GM18517 (cell line): ENCODE data around the gene SLIRP.
"Not testable (repeated sequence)": the region's sequence is repeated elsewhere in the genome, so short reads cannot be mapped to it uniquely, and the experiment has no call there.

ENCODE experiments used
- ATAC-seq: cut with Tn5 transposase; IDR thresholded peaks from one replicate; pipeline ENCODE4 v1.9.1; 2021; ENCODE audit warnings: mild to moderate bottlenecking, moderate library complexity; ENCODE audit not compliant: unreplicated experiment

The SLIRP gene

DNA sequence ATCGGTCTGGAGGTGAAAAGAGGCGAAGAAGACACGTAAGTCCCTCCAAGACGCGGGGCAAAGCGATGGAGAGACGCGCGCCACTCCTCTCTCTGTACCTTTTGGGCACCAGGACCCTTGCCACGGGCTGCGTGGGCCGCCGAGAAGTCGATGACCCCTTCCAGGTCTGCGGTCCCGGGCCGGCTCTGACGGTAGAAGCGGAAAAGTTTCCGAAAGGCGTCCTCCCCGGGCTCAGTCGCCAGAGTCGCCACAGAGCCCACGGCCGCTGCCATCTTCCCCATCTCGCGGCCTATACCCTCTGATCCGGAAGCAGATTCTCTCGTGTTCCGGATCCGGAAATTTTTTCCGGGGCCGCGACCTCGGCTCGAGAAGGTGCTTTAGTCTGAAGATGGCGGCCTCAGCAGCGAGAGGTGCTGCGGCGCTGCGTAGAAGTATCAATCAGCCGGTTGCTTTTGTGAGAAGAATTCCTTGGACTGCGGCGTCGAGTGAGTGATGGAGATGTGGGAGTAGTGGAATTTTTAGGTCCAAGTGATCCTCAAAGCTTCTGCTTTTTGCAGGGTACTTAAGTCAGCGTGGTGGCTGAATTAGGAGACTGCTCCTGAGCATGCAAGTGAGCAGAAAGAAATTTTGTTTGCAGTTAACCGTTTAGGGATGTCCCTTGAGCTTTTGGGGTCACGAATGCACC lies at the start of gene SLIRP, which contains the start of gene ALKBH1:
Gene SLIRP, plus strand, starts transcription at position 380 of the 685 bp plus-strand sequence. Its CDS starts 9 bp downstream, at position 389.
Gene ALKBH1, minus strand, starts transcription at position 300 of the 685 bp plus-strand sequence. Its CDS starts 19 bp downstream, at position 281.
- peak; percentile 91 for ATAC-seq

- no peak for ATAC-seq
Observed at GRCh38 chr14:77659831-77660230, 48.1 kb upstream of the SLIRP start.

DNA sequence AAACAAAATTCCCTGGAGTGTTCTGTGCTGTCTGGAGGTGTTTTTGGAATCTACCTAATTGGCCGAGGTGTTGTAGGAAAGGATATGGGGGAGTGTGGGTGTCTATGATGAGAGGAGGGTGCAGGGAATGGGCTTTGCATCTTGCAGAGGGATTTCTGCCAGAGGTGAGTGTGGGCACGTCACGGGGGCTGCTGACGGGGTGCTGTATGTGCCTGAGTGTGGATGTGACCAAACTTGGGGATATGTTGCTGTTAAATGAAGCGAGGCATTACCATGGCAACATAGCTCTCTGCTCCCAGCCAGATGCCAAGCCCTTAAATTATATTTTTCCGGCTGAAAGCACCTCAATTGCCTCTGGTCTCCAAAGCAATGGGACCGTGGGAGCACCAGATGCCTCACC lies 47.1 kb upstream of the SLIRP start:
- no peak for ATAC-seq

GRCh38 chr14:77661562-77661961 lies 46.3 kb upstream of the SLIRP start:
- not testable (repeated sequence) for ATAC-seq

DNA sequence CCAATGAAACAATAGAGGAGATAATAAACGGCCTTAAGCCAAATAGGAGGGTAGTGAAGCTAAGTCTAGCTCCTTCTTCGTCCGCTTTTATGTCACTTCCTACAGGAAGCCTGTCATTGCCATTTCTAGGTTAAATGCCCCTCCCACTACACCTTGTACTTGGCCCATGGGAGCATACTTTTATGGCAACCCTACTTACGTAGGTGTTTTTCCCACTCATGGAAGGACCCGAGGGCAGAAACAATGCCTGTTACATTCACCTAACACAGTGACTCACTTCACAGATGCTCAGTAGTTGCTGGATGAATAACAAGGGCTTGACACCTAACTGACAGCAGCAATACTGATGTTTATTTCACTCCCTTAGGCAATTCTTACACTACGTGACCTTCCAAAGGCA lies 44.6 kb upstream of the SLIRP start:
- no peak for ATAC-seq

DNA sequence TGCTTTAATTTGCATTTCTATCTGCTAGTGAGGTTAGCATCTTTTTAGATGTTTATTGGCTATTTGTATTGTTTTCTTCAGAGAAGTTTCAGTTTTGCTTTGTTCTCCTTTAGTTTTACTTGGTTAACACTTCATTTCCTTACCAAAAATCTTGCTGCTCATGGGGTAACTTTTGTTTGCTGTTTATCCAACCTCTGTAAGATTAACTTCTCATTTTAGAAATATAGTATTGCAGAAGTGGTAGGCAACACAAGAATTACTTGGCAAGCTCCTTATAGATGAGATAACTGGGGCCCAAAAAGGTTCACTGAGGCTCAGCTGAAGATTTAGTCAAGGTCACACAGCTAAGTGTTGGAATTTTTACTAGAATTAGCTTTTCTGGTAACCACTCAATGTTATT lies 40.6 kb upstream of the SLIRP start:
- no peak for ATAC-seq

DNA sequence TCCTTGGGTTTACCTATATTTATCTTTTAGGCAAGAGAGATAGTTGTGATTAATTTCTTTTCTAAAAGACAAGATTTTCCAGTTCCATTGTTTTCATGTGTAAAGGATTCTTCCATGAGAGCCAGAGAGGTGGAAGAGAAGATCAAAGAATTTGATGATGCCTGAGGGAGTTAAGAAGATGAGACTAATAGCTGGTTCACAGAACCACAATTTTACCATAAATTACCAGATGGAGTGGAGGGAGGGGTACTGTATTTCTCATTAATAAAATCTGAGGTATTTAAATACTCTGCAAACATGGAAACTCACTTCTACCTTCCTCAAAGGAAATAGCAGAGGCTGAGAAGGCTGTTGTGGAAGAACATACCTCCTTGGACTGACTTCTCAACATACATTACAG lies 34.7 kb upstream of the SLIRP start:
- ATAC-seq, result no peak

DNA sequence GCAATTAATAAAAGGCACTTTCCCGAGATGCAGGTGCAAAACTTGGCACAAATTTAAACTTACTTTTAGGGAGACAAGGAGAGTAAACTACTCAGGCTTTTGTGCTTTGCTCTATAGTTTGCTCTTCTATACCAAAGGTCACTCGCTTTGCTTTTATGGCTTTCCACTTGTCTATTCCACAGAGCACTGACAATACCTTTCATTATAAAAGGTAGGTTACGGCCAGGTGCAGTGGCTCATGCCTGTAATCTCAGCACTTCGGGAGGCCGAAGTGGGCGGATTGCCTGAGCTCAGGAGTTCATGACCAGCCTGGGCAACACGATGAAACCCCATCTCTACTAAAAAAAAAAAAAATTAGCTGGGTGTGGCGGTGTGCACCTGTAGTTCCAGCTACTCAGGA lies 33.0 kb upstream of the SLIRP start:
- ATAC-seq, result no peak

- ATAC-seq, result no peak
Observed at GRCh38 chr14:77681196-77682157, 26.4 kb upstream of the SLIRP start.

DNA sequence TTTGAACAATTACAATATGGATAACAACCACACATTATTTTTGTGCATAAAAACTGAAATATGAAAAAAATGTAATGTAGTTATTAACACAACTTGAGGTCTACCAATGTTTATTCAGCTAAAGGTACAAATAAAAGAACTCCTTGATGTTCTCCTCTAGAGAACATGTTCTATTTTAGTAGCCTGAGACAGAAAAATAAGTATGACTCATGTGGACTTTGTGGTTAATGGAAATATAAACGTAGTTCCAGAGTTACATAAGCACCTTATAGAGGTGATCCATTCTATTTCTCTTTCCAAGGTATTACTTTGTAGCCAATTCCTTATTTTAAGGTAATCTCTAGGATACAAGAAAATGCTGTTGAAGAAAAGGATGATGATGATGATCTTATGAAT lies 25.7 kb upstream of the SLIRP start:
- ATAC-seq, result no peak

- no peak for ATAC-seq
Observed at GRCh38 chr14:77691259-77691658, 16.6 kb upstream of the SLIRP start.

GRCh38 chr14:77707355-77707723 lies 564 bp upstream of the SLIRP start:
- ATAC-seq, result peak; percentile 15

GRCh38 chr14:77708749-77709148 lies 846 bp downstream of the SLIRP start:
- ATAC-seq, result no peak

DNA sequence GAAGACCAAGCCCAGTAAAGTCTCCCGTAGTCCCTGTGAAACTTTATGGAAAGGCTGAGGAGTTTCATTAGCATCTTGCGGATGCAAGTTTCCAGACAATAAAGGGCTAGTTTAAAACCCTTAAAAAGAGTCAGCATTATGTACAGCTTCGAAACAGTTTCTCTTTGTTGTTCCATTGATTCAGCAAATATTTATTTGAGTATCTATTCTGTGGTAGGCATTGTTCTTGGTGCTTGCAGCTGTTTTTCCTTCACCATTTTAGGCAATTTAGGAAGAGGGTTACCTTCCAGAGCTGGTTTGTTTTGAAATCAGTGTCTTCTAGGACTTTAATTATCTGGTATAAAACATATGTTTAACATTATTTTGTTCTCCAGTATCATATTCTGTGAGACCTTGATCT lies 1.5 kb downstream of the SLIRP start:
- ATAC-seq, result no peak

- no peak for ATAC-seq
Observed at GRCh38 chr14:77710364-77710763, 2.5 kb downstream of the SLIRP start.

- no peak for ATAC-seq
Observed at GRCh38 chr14:77714926-77715325, 7.0 kb downstream of the SLIRP start.

GRCh38 chr14:77717608-77718305 lies 9.9 kb downstream of the SLIRP start:
- ATAC-seq, result no peak

DNA sequence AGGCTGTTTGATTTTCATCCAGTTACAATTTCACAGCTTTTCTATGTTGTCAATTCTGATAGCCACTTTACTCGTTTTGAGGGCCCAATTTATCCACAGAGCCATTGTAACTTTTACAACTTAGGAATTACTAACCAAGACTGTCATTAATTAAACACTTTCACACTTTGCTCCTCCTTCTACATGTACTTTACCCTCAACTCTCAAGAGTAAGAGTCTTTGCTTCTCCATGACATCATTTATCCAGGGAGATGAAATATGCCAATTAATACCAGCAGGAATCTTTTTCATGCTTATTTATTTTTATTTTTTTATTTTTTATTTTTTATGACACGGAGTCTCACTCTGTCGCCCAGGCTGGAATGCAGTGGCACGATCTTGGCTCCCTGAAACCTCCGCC lies 13.5 kb downstream of the SLIRP start:
- ATAC-seq, result no peak

DNA sequence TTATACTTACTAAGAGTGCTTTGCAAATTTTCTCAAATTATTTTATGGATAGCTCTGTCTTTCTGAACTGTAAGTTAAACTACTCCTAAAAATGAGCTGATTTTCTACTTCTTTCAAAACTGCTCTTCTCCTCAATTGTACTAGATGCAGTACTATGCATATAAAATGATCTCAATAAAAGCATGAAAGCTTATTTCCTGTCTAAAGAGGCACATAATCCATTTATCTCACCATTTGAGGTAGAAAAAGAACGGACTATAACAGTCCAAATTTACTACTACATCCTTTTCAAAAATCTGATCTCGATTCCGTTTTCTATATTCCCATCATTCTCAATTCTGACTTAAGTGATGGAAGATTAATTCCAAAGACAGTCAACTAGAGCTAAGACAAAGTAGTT lies 14.4 kb downstream of the SLIRP start:
- ATAC-seq, result no peak

DNA sequence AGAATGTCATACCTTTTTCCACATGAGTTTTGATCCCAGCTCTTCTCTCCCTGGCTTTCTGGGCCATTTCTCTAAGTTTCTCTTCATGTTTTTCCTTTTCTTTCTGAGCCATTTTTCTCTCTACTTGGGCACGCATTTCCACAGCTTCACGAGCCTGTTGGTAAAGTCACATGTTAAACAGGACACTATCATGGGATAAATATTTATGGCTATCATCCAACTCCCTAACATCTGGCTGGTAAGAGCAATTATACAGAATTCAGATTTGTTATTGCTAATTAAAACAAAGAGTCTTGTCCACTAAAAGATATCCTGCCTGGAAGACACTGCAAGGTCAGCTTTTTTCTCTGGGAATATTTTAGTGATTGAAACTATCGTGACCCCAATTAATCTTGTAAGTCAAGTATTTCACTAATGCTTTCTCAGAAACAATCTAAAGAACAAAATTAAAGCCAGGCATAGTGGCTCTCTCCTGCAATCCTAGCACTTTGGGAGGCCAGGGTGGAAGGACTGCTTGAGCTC lies 23.1 kb downstream of the SLIRP start:
- ATAC-seq, result no peak

DNA sequence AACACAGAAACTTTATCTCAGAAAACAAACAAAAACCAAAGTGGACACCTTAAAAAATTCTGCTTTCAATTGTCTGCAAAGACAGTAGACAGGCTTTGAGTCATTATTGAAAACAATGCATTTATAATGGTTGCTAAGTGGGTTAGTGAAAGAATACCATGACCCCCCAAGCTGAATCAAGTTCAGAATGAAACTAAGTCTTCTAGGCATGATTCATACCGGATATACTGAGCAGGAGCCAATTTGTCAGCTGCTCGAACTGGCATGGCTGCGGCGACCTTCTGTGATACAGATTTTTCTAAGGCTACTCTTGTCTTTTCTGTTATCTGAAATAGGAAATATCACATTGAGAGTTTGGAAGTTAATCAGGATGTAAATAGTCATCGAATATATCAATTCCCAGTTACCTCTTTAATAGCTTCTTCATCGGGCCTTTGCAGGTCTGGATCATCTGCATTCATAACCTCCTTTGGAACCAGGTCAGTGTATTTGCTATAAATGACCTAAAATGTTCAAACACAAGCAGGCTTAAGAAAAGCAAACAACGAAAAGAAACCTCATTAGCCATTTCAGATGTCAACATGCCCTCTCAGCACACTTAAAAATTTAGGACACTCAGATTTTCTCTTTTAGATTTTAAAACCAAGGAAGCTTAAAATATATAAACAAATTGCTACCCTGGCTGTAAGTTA lies 30.8 kb downstream of the SLIRP start:
- no peak for ATAC-seq
